Measurements from ENCODE around the gene ZFYVE28.
A peak's percentile ranks its signal among the peaks of the same experiment; 100 is the strongest.

ZFYVE28 gene

DNA sequence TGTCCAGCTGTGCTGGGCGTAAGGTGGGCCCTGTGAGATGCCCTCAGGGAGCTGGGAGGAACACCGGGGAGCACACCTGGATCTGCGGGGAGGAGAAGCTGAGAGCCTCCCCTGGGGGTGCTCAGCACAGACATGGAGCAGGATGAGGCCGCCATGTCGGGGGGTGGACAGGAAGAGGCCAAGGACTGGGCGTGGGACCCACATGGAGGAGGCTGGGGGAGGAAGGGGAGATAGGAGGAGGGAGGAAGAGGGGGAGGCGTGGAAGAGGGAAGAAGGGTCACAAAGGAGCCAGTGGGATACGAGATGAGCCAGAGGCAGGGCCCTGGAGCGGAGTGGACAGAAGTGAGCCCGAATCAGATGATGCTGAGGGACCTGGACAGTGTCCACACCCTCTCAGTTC is 66.3 kb downstream of the ZFYVE28 start:
- DNase-seq (ENCODE audit: low spot score): no peak

DNA sequence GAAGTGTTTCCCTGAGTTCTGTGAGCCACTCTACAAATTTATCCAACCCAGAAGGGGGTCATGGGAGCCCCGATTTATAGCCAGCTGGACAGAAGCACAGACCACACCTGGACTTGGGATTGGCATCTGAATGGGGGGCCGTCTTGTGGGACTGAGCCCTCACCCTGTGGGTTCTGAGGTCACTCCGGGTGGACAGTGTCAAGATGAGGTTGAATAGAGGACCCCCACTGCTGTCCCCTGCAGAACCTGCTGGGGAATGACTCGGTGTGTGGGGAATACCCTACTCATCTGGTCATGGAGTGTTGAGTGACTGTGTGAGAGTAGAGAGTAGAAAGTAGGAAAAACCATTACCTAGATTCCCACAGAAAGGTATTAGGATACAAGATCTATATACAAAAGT is 67.5 kb downstream of the ZFYVE28 start:
- DNase-seq (ENCODE audit: low spot score): no peak

DNA sequence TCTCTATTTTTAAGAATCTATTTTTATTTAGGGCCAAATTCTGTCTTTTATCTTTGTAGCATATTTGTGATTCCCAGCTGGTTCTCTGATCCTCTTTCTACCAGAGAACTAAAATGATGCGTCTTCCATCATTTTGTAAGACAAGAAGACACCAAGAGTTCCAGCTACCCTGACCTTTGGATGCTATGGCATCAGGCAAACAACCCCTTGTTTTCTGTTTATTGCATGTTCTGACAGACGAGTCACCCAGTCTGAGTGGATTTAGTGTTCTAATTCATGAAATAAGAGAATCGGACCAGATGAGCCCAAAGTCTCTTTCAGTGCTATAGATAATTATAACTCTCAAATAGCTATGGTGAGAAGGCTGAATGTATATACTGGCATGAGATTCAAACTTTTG is 69.7 kb downstream of the ZFYVE28 start:
- no peak for DNase-seq (ENCODE audit: low spot score)

DNA sequence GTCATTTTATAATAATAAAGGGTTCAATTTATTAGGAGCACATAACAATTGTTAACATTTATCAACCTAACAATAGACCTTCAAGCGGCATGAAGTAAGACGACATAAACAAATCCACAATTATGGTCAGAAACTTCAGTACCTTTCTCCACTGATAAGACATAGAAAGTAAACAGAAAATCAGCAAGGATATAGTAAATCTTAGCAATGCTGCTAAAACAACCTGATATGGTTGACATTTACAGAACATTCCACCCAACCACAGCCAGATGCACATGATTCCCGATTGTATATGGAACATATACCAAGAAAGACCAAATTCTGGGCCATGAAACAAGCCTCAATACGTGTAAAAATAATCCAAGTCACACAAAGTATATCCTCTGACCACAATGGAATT is 71.3 kb downstream of the ZFYVE28 start:
- no peak for DNase-seq (ENCODE audit: low spot score)

DNA sequence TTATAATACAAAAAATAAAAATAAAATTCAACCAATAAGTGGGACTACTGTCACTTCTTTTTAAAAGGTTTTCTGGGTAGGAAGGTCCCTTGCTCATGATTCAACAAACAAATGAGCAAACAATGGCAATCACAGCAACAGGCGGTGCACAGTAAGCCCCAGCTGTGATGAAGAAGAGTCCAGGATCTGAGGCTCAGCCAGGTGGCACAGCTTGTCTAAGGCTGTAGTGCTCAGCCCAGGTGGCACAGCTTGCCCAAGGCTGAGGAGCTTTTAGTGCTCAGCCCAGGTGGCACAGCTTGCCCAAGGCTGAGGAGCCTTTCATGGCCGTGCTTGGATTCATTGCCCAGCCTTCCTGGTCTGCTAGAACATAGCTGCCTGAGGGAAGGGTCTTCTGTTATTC is 75.0 kb downstream of the ZFYVE28 start:
- DNase-seq (ENCODE audit: low spot score): no peak

DNA sequence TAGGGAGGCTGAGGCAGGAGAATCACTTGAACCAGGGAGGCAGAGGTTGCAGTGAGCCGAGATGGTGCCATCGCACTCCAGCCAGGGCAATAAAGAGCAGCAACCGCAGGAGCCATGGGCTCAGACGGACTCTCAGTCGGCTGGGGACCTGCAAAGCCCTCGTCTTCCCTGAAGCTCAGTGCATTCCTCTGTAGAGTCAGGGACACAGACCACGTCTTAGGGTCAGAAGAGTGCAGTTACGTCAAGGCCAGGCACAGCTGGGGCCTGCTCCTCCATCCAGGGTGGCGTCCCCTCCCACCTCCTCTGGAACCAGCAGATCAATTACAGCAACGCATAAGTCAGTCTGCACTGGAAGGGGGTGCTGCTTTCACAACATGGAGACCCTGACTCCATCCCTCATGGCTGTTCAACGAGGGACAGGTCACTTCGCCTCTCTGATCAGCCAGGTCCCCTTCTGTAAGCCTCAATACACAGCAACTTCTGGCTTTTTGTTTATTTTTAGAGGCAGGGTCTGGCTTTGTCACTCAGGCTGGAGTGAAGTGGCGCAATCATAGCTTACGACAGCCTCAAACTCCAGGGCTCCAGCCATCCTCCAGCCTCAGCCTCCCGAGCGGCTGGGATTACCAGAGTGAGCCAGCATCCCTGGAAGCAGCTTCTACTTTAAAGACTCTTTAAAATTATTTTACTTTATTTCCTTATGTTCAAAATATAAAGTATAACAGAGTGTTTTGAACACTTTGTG is 76.4 kb downstream of the ZFYVE28 start:
- DNase-seq (ENCODE audit: low spot score): no peak

DNA sequence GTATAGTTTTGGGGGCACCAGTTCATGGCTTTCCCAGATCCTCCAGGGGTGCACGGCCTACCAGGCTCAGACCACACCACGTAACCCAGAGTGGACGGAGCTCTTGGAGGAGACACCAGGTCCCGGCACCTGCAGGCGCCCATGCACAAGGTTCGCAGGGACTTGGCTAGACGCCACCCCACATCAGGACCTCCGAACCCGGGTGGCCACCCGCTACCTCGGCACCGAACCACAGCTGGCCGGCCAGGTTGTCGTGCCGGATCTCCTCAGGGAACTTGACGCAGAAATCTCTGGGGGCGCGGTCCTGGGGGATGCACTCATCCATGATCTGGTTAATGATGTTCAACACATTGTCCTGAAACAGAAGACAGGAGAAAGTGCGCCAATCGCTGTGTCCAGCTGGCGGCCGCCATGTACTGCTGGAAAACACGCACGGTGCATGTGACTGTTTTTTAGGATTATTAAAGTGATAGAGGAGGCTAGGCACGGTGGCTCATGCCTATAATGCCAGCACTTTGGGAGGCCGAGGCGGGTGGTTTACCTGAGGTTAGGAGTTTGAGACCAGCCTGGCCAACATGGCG is 77.1 kb downstream of the ZFYVE28 start:
- no peak for DNase-seq (ENCODE audit: low spot score)

DNA sequence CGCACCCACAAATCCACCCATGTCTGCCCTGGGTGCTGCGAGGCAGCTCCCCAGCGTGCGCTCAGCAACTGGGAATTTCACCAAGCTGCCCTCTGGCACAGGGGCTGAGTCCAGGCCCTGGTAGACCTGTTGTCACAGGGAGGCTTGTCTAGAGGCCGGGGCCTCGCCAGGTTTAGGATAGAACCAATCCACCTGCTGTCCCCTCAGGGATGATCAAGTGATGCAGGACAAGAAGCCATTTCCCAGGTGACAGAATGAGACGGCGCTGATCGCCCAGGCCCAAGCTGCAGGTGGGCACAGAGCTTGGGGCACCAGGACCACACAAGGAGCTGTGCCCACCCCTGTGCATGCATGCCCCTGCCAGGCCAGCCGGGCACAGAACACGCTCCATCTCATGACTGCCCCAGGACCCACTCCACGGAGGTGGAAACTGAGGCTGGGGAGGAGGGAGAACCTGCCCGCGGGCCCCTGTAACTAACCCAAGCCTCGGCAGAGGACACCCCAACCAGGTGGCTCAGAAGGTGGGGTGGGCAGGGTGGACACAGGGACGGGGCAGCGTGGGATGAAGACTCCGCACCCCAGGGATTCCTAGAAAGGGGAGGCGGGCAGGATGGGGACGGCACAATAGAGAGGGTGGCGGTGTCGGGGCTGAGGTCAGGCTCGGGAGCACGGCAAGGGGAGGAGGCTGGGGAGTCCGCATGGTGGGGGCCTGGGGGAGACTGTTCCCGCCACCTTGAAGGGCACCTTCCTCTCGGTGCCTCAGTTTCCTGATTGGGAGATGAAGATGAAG is 78.0 kb downstream of the ZFYVE28 start:
- no peak for DNase-seq (ENCODE audit: low spot score)

DNA sequence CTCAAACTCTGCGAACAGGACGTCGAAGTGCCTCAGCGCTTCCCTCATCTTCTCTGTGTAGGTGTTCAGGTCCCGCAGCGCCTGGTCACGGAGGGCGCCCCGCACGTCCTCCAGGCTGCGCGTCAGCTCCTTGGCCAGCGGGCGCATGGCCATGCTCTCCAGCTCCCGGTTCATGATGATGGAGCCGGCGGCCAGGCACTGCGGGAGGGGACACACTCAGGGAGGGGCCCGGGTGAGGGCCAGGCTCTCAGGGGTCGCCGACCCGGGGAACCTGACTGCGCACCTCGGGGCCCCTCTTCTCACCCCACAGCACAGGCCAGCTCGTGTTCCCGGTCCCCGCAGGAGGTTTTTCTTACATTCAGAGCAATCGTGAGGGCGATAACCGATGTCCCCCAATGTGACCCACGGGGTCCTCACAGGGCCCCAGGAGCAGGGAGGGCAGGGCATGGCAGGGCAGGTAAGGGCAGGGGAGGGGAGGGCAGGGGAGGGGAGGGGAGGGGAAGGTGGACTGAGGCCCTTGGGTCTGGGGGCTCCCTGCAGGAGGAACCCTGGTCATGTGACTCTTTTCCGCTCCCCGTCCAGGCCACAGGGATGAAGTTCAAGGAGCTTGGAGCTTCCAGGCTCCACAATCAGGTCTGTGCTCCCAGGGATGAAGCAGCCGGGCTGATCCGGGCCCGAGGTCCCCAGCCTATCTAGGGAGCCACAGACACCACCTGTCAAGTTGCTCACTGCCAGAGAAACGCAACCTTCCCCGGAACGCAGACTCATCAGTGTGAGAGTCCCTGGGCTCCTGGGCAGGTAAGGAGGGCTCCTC is 78.8 kb downstream of the ZFYVE28 start:
- DNase-seq (ENCODE audit: low spot score): no peak

DNA sequence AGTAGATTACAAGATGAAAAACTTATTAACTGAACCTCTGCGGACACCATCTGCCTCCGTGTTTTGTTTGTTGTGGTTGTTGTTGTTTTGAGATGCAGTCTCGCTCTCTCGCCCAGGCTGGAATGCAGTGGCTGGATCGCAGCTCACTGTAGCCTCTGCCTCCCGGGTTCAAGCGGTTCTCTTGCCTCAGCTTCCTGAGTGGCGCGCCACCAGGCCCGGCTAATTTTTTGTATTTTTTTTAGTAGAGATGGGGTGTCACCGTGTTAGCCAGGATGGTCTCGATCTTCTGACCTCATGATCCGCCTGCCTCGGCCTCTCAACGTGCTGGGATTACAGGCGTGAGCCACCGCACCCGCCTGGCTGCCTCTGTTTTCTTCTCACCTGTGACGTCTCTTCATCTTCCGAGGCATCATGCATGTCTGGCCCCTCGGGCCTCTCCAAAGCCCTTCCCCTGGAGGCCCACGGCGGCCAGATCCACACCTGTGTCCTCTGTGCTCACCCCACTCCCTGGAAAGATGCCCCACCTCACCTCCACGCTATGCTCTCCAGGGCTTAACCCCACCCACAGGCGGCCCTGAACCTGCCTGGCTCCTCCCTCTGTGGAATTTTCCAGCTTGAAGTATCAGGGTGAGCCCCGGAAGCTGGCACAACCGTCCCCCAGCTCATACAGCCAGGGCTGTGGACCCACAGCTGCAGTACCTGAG is 79.5 kb downstream of the ZFYVE28 start:
- DNase-seq (ENCODE audit: low spot score): peak; percentile 27

DNA sequence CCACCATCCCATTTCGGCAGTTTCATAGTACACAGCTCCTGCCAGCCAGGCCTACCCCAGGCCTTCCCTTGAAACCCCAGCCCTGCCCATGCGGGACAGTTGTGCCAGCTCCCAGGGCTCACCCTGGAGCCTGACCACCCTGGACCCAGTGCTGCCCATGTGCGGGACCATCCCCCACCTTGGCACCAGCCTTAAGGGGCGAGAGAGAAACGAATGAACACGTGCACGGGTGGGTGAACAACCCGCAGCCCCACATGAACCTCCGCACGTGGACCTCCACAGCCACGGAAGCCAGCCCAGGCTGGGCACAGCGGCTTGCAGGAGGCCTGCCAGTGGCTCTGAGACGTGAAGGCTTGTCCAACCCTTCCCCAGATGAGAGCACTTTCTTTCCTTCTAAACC is 80.5 kb downstream of the ZFYVE28 start:
- no peak for DNase-seq (ENCODE audit: low spot score)

DNA sequence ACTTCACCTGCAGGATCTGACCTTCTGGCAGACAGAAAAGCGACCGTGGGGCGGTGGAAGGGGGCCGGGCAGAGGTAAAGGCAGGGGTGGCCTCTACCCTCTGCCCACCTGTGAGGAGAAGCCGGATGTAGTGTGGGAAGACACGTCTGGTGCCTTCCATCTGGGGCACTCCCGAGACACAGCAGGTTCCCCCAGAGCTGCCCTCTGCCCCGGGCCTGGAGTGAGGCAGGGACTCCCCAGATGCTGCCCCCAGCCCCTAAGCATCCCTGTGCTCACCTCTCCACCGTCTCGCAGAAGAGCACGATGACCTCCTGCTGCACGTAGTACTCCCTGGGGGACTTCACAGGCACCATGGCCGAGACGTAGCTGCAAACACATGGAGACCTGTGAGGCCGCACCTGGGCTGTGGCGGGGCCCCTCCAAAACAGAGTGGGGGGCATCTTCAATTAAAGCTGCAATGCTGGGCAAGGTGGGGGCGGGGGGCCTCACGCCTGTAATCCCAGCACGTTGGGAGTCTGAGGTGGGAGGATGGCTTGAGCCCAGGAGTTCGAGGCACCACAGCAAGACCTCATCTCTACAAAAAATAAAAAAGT is 81.2 kb downstream of the ZFYVE28 start:
- no peak for DNase-seq (ENCODE audit: low spot score)

DNA sequence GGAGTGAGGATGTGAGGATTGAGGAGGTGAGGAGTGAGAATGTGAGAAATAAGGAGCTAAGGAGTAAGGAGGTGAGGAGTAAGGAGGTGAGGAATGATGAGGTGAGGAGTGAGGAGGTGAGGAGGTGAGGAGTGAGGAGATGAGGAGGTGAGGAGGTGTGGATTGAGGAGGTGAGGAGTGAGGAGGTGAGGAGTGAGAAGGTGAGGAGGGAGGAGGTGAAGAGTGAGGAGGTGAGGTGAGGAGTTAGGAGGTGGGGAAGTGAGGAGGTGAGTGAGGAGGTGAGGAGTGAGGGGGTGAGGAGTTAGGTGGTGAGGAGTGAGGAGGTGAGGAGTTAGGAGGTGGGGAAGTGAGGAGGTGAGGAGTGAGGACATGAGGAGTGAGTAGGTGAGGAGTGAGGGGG is 81.8 kb downstream of the ZFYVE28 start:
- DNase-seq (ENCODE audit: low spot score): no peak

DNA sequence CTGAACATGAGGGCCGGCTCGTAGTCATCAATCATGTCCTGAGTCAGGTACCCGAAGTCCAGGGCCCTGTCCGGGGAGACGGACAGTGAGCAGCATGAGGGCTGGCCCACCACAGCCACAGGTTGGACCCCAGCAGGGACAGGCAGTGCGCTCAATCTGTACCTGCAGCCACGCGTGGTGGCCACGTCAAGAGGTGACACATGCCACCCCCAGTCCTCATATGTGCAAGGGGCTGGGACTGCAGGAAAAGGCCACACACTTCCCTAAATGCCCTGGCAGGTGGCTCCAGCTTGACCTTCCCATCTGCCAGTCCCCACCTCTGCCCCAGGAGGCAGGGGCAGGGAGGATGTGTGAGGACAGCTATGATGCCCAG is 82.7 kb downstream of the ZFYVE28 start:
- no peak for DNase-seq (ENCODE audit: low spot score)

DNA sequence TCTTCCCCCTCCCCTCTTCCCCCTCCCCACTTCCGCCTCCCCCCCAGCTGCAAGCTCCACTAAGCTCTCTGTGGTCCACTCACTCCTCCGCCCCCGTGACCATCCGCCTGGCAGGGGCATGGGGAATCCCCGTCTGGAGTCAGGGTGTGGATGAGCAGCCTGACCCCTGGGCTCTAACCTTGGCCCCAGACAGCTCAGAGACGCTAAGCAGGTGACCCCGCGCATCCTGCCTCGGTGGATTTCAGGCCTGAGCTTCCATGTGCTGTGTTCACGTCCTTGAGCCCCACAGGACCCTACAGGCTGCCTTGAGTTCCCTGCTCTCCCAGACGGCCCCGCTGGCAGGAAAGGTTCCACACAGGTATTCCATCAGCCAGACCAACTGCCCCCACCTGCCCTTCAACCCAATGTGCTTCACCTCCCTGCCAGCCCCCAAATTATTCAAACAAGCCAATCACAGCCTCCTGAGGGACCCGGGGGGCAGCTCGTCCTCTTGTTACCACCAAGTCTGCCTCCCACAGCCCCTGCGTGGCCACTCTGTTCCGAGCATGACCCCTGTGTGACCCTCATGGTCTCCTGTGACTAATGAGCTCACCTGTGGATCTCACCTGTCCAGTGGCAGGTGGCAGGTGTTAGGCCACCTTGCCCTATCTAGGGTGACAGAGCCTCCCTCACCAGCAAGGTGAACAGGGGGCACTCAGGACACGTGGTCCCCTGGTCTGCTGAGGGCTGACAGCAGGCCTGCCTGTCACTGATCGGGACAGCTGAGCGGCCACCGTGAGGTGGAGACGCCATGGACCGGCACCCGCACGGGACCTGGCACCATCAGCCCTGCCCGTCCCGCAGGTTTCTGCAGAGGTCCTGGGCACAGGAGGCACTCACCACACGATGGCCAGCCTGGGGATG is 83.4 kb downstream of the ZFYVE28 start:
- DNase-seq (ENCODE audit: low spot score): no peak

DNA sequence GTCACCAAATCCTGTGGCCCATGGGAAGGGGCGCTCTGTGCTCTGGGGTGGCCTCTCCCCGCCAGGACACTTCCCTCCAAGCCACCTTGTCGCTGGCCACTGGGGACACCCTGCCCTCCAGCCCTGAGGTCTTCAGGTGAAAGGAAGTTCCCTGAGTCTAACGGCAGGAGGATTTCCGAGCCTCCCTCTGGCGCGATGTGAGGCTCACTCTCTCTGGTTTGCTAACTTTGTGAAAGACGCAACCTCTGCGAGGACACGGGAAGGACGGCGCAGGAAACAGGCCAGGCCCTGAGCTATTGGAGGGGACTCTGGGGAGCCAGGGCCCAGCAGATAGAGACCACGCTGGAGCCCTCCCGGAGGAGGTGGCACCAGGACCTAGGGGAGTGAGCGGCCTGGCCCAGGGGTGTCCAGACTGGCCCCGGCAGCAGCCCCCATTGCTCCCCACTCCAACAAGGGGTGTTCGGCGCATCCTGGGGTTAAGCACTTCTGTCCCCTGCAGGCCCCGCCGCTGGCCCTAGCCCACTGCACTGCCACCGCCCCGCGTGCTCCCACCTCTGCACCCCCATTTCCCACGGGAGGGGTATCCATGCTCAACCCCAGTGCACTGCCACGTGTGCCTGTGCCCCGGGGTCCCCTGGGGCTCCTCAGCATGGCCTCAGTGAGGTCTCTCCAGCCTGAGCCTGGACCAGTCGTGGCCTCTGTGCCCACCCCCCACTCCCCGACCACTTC is 84.4 kb downstream of the ZFYVE28 start:
- no peak for DNase-seq (ENCODE audit: low spot score)

DNA sequence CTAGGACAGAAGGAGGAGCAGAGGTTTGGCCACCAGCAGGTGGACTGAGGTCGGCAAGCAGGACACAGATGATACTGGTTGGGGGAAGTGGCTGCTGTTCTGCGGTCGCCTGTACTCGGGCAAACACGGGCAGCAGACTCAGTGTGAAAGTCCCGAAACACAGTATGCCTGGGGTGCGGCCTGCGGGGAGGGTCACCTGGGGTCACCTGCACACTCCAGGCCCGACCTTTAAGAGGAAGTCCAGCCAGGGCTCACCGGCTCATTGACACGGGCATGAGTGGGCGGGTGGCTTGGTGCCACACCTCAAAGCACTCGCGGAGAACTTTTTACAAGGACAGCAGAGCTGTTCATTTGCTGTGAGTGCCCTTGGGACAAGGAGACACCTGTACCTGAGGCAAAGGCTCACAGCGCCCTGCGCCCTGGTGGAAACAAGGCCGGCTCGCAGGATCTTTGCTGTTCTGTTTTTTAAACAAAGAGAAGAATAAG is 85.0 kb downstream of the ZFYVE28 start:
- peak; percentile 29 for DNase-seq (ENCODE audit: low spot score)

DNA sequence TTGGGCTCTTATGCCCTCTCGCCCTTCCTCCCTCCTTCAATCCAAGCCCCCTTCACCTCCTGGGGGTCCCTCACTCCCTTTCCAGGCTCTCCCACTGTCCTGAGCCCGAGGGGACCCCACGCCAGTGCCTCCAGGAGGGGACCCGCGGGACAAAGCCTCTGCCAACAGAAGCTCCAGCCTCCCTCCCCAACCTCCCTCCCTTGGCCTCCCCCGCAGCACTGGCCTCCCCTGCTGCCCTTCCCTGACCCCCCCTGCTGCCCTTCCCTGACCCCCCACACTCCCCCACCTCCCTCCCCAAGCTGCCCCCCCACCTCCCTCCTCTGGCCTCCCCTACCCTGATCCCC is 85.5 kb downstream of the ZFYVE28 start:
- DNase-seq (ENCODE audit: low spot score): no peak

DNA sequence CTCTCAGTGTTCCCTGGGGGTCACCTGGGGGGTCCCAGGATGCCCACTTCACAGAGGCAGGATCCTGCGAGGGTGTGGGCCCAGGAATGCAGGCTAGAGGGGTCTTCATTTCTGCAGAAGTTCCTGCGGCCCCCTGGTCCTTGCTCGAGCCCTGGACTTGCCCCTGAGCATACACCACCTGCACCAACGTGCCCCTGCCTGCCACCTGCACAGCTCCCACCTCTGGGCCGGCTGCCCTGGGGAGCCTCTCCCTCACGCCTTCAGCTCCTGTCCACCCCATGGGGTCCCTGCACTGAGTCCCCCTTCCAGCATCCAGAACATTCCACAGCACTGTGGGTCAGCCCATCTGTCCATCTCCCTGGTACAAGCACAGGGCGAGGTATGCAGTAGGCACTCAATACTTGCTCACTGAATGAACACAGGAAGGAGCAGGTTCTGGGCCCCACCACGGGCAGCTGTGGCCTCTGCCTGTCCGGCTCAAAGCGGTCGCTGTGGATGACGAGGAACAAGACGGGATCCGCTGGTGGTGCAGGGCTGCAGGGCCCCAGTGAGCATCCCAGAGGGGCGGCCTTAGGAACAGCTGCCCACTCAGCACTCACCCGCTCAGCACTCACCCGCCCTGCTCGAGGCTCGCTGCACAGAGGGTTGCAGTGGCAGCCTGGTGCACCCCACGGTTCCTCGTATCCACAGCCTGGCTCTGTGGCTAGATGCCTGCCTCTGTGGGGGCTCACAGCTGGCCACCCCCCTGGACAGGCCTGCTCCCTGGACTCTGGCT is 86.1 kb downstream of the ZFYVE28 start:
- DNase-seq (ENCODE audit: low spot score): no peak

All from kidney tubule cell (primary cell).